Activated CD8-positive, alpha-beta memory T cell treated with anti-CD3 and anti-CD28 coated beads, Interleukin-2, amount 50 U/mL, for 48 hours (primary cell): Measurements from ENCODE around the gene ZNF516.
A peak's percentile ranks its signal among the peaks of the same experiment; 100 is the strongest.

ENCODE experiments used
- DNase-seq: peaks from one replicate; pipeline ENCODE4 v3.0.0-alpha.2; 2020

Gene ZNF516

GRCh38 chr18:76392349-76392748 is 102.7 kb downstream of the ZNF516 start:
- DNase-seq = peak; percentile 42

GRCh38 chr18:76391746-76392145 is 103.3 kb downstream of the ZNF516 start:
- DNase-seq = peak; percentile 38

DNA sequence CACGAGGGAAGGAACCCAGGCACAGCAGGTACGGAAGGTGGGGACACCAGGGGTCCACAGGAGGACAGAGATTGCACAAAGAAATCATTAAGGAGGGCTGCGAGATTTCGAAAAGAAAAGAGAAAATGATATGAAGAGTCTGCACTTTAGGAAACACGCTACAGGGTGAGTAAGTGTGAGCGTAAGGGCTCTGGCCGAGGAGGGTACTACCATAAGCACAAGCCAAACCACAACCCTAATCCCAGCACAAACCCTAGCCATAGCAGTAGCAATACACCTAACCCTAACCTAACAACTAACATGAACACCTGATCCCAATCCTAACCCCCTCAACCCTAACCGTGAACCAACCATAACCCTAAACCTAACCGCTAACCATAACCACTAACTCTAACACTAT is 104.0 kb downstream of the ZNF516 start:
- DNase-seq = peak; percentile 6

GRCh38 chr18:76390452-76391035 is 104.5 kb downstream of the ZNF516 start:
- DNase-seq = peak; percentile 40

DNA sequence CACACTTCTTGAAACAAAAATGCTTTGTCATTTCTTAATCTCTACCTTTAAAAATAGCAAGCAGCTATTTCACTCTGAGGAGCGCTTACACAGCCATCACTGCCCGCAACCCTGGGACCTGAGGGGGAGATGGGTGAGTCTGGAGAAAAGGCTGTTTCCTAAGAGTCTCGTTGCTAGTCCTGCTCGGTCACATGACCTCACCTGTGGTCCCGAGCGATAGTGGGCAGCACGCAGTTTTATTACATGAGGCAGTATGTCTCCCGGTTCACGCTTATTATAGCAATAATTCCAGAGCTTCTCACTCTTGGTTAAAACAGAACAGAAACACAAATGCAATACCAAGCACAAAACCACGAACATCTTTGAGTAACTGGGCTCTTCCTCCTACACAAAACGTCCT is 105.3 kb downstream of the ZNF516 start:
- DNase-seq = peak; percentile 25

DNA sequence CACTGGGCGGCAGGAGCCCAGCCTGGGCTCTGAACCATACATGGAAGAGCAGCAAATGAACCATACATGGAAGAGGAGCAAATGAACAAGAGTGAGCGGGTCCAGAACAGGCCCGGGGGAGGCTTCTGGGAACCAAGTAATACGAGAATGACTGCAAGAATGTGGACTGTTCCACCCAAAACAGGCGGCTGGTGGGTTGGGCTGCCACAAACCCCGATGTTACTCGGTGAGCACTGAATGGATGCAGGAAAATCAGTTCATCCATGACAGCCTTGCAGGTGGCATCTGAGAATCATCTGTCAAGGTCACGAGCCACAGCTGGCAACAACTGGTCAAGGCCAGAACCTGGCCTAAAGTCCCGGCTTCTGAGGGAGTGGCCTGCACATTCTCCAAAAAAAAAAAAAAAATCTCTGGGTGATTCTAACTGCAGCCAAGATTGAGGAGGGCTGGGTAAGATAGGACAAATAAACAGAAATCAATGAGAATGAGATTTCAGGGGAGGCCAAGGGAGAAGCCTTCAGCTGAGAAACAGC is 106.1 kb downstream of the ZNF516 start:
- peak; percentile 33 for DNase-seq

DNA sequence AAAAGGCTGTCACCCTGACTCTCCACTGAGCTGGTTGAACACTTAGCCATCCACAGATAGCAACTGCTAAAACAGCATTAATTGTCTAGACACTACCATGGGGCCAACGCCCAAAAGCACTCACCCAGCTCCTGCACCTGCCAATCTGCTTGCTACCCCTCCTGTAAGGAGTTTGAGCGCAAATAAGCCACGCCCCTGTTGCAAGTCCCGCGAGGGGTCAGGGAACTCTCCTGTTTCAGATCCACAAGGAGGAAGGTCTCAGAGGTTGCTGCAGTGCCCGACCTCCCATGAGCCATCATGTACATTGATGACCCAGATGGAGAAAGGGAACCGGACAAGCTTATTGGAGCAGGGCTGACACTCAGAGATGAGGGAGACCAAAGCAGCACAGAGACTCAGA is 106.8 kb downstream of the ZNF516 start:
- peak; percentile 50 for DNase-seq

- DNase-seq = peak; percentile 38
Observed at GRCh38 chr18:76387608-76388007, 107.4 kb downstream of the ZNF516 start.

DNA sequence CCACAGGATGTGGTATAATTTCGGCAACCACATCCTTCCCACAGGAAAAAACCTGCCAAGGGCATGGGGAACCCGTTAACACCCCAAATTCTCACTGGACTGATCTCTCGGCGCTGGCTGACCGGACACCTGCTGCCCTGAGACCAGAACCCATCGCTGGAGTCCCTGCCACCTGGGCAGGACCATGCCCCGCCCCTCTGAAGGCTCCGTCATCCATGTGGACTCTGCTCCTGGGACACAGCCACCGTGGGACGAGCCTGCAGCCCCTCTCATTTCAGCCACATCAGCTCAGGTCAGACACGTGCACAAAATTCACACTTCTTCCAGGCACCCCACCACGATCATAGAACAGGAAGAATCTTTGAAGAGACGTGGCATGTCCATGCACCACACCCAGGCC is 108.2 kb downstream of the ZNF516 start:
- peak; percentile 36 for DNase-seq

- DNase-seq = peak; percentile 34
Observed at GRCh38 chr18:76386071-76386470, 109.0 kb downstream of the ZNF516 start.

GRCh38 chr18:76385681-76385975 is 109.4 kb downstream of the ZNF516 start:
- DNase-seq = no peak

DNA sequence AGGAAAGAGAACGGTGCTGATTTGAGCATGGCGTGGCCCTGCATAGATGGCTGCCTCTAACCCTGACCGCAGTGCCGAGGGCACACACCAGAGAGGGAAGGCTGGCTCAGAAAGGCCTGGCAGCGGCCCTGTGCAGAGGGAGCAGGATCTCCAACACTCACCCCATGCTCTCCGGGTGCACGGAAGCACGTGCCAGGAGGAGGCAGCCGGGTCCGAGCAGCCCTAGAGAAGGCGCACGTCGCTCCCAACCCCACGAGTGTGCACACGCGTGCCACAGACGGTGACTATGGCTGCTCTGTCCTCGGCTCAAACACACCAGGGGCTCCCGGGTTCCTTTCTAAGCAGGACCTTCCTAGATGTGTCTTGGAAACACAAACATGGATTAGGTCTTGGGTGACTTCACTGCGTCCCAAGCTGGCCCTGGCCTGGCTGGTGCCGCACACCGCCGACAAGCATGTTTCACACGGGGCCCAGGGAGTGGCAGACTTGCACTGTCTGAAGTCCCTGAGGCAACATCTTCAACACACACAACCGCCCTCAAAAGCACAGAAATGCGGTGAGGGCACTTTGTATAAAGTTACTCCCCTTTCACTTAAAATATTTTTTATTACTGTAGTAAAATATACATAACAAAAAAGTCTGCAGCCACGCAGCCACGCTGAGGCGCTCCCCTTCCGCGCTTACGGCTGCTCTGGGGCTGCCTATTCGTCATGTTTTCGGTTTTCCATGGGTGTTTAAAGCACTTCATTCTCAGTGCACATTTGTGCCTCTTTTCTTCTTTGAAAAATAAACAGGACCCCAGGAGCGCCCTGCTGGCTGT is 110.0 kb downstream of the ZNF516 start:
- peak; percentile 40 for DNase-seq

DNA sequence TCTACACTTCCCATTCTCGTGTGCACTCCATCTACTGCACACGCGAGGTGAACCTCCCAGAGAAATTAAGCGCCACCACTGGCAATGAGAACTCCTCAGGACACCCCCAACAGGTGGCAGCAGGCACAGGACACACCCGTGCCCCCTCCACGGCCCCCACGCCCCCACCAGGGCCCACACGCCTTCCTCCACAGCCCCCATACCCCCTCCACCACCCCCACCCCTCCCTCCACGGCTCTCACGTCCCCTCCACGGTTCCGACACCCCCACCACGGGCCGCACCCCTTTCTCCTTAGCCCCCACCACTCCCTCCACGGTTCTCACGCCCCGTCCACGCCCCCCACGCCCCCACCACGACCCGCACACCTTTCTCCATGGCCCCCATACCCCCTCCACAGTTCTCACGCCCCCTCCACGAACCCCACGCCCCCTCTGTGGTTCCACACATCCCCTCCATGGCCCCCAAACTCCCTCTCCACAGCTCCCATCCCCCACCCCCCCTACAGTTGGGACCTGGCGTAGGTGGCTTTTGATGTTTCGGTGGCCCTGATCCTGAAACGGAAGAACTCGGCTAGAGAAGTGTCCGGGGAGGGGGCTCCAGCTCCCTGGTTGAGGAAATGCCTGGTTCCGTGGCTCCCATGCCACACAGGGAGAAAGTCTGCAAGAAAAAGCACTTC is 110.8 kb downstream of the ZNF516 start:
- DNase-seq = no peak

- no peak for DNase-seq
Observed at GRCh38 chr18:76383636-76384035, 111.4 kb downstream of the ZNF516 start.

DNA sequence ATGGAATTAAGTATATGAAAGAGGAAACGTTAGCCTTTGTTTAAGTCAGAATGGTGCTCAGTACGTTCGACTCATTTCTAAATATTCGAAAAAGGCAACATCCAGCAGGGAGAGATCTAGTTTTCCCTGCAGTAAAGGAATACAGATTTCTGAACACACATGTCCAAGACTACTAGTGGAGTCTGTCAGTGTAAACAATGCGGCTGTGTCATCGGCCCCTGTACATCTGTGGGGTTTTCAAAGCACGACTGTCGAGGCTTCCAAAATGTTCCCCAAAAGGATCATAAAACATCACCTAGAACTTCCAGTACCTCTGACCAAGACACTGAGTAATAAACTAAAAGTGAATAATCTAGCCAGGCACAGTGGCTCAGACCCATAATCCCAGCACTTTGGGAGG is 112.8 kb downstream of the ZNF516 start:
- no peak for DNase-seq

DNA sequence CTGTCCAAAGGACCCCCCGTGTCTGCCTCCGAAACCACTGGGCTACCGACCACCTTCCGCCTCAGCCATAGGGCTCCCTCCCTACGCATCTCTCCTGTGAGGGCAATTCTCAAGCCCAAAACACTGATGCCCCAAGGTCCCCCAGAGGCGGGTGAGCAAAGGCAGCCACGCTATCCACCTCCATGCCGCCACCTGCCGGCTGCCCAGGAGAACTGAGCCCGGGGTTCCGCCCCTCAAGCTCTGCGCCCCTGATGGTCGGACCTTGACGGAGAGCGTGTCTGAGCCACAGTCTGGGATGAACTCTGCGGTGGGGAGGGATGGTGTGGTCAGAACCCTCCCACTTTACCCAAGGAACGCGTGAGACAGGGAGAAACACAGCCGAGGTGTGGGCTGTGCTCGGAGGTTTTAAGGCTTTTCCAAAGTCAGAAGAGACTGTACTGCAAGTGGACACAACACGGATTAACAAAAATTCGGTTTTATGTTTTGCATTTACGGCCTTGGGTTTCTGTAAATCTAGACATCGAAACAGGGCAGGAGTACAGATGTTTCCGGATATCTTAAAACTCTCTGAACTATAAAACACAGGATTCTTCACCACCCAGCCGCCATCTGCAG is 114.1 kb downstream of the ZNF516 start:
- no peak for DNase-seq

GRCh38 chr18:76380127-76380729 is 114.8 kb downstream of the ZNF516 start:
- no peak for DNase-seq

- DNase-seq = no peak
Observed at GRCh38 chr18:76379226-76380126, 115.6 kb downstream of the ZNF516 start.

DNA sequence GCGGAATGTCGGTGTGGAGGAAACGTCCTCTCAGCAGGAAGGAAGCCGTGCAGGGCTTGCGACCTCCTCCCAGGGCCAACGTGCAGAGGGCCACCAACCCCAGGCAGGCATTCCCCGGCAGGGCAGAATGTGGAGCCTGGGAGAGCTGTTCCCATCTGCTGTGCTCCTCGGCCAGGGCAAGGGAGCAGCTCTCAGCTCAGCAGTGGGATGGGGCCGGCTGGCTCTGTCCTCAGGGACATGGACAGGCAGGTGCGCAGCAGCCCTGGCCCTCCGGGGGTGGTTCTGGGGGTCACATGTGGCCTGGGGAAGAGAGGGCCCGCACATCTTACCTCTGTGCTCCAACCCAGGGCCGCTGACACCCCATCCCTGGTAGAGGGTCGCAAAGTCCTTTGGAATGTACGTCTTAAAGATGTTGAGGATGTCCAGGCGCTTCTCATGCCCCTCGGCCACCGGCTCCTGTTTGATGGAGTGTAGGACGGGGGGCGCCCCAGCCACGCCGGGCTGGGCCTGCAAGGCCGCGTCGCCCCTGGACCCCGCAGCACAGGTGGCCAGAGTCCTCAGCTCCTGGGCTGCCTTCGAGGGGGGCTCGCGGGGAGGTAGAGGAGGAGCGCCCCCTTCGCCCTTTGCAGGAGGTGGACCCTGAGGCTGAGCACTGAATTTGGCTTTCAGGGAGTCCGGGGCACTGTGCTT is 116.4 kb downstream of the ZNF516 start:
- DNase-seq = peak; percentile 39

DNA sequence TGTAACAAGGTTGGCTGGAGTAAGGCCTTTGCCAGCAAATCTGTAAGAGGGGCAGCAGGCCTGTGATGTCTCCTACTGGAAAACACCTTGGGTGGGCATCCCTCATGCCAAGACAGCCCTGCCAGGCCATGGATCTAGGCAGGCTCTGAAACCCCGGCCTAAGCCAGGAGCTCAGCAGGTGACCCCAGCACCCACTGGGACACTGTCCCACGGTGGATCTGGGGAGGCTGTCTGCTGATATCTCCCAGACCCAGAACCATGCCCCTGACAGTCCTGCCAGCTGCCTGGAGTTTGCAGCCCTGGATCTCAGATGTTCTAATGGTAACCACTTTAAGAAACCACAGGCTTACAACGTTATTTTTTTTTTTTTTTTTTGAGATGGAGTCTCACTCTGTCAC is 117.7 kb downstream of the ZNF516 start:
- no peak for DNase-seq

GRCh38 chr18:76376668-76377358 is 118.2 kb downstream of the ZNF516 start:
- peak; percentile 71 for DNase-seq
